HEK293 (cell line): ENCODE data around the gene NPRL2.

Source experiments
- ZNF292 ChIP-seq: fragments of 450-650 bp; formaldehyde crosslinking; IDR thresholded peaks from 2 replicates; pipeline ENCODE4 v1.5.1; 2016; ENCODE audit warnings: low read depth, missing biosample characterization, missing genetic modification characterization, borderline replicate concordance
- TF ChIP-seq, protein P1 (sequence below): fragments of 450-650 bp; formaldehyde crosslinking; IDR thresholded peaks from 2 replicates; pipeline ENCODE4 v1.5.1; 2016; ENCODE audit warnings: missing biosample characterization, missing genetic modification characterization

DNA sequence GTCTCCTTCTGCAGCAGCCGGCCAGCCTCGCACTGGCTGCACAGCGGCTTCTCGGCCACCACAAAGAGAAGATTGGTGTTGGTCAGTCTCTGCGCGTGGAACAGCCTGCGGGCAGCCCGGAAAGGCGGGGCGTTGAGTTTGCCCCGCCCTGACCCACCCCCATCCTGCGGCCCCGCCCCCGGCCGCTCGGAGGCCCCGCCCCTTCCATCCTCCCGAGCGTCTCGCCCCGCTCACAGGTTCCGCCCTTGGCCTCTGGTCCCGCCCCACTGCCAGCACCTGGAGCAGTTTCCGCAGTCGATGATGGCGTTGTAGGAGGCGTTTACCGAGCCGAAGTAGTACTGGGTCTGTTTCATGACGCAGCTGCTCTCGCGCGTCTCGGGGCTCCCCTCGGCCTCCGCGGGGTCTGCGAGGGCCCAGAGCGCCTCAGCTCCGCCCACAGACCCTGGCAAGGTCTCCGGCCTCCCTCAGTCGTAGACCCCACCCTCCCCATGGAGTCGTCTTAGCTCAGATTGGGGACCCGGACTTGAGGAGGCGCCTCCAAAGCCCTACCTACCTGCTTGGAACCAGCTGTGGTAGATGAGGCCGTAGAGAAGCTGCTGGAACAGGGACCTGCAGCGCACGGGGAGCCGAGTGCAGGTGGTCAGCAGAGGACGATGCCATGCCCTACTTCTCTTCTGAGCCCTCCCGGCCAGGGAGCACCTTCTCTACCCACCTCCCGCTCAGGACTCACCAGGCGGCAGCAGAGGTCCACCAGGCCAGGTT lies 14.7 kb upstream of the NPRL2 start:
- TF ChIP-seq ZNF292 (tag by site-specific recombination) = no peak
- TF ChIP-seq, protein P1, sequence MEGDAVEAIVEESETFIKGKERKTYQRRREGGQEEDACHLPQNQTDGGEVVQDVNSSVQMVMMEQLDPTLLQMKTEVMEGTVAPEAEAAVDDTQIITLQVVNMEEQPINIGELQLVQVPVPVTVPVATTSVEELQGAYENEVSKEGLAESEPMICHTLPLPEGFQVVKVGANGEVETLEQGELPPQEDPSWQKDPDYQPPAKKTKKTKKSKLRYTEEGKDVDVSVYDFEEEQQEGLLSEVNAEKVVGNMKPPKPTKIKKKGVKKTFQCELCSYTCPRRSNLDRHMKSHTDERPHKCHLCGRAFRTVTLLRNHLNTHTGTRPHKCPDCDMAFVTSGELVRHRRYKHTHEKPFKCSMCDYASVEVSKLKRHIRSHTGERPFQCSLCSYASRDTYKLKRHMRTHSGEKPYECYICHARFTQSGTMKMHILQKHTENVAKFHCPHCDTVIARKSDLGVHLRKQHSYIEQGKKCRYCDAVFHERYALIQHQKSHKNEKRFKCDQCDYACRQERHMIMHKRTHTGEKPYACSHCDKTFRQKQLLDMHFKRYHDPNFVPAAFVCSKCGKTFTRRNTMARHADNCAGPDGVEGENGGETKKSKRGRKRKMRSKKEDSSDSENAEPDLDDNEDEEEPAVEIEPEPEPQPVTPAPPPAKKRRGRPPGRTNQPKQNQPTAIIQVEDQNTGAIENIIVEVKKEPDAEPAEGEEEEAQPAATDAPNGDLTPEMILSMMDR (tag by site-specific recombination) = no peak
